Measurements from ENCODE around the gene ARHGAP4.

Gene ARHGAP4

DNA sequence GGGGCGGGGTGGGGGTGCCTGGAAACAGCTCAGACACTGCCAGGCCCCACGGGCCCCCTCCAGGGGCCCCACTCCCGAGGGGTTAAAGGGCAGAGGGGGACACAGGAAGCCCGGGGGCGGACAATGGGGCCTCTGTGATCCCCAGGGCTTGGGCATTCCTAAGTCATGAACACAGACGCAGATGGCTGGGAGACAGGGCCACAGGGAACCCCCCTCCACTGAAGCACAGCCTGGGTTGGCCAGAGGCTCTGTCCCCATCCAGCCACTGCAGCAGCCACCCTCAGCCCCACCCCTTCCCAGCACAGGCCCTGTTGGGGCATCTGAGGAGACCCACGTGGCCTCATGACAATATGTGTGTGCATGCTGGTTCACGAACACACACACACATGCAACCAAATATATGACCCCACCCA lies 44.0 kb downstream of the ARHGAP4 start:
- DNase-seq (ENCODE audit: low read depth in 2 of 2), result no peak

DNA sequence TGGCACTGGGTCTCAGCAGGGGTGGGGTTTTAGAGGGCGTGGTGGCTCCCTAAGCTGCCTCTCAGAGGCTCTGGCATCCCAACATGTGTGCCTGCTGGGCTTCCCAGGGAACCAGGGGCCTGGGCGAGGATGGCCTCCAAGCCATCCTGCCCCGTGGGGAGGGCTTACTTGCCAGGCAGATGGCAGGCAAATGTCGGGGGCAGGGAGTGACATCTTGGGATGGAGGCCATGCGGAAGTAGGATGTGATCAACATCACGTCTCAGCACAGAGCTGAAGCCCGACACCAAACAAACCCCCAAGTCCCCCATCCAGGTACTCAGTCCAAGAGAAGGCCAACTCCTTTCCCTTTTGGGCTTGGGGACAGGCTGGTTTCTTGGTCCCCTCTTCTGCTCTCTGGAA lies 44.8 kb downstream of the ARHGAP4 start:
- DNase-seq (ENCODE audit: low read depth in 2 of 2), result no peak

DNA sequence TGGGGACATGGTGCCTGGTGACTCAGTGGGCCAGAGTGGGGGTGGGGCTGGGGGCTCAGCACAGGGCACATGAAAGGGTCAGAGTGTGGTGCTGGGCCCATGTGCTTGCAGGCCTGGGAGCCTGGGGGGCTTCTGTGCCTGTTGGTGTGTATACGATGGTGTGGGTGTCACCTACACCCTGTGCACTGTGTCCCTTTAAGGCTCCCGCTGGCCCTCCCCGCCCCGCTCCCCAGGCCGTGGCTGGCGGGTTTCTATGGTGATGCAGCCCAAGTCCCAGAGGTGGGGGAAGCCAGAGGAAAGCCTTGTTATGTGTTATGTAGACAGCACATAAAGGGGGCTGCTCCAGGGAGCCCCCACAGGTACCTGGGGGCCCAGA lies 45.6 kb downstream of the ARHGAP4 start:
- no peak for DNase-seq (ENCODE audit: low read depth in 2 of 2)

DNA sequence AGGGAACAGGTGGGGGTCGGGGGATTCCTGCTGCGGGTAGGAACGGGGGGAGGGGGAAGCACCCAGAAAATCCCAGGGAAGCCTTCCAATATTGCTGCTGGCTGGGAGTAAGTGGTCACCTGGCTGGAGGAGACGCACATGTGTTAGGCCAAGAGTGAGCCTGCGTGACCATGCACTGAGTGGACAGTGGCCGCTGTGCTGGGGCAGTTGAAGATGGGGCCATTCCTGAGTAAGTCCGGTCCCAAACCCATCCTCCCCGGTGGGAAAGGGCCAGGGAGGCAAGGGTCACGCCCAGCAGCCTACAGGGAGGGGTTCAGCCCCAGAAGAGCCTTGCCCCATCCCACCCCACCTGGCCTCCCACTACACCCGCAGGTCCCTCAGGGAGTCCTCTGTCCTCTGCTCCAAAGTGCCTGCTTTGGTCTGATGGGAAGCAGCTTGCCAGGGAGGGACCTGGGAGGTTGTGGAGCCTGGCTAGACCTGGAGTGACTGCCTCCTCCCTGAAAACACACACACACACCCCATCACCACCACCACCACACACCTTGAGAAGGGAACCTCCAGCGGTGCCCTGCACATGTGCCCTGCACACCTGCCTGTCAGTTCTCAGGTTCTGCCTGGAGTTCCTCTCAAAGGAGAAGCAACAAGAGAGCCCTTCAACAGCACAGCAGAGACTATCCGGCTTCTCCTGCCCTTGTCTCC lies 46.2 kb downstream of the ARHGAP4 start:
- no peak for DNase-seq (ENCODE audit: low read depth in 2 of 2)

DNA sequence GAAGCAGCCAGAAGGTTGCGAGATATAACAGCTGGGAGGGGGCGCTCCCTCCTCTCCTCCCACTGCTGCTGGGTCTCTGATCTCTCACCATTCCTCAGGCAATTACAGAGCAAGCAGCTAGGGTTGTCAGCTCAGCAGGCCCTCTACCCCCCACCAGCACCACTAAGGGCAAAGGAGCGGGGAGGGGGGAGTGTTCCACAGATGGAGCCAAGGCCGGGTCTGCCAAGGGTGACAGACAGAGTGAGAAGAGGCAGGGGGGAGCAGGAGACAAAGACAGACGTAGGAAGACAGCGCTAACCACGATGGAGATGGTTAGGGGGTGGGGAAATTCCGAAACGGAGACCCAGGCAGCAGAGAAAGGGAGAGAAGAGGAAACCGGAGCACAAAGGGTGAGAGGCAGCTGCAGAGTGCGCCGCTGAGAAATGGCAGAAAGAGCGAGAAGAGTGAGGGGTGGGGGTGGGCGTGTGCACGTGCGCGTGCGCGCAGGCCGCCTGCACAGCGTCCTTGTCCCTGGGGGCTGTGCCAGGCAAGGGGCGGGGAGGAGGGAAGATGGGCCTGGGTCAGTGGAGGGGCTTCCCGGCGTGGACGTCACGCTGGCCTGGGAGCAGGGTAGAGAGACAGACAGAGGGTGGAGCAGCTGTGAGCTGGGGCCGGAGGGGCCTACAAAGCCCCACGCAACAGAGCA lies 47.0 kb downstream of the ARHGAP4 start:
- DNase-seq (ENCODE audit: low read depth in 2 of 2), result no peak

DNA sequence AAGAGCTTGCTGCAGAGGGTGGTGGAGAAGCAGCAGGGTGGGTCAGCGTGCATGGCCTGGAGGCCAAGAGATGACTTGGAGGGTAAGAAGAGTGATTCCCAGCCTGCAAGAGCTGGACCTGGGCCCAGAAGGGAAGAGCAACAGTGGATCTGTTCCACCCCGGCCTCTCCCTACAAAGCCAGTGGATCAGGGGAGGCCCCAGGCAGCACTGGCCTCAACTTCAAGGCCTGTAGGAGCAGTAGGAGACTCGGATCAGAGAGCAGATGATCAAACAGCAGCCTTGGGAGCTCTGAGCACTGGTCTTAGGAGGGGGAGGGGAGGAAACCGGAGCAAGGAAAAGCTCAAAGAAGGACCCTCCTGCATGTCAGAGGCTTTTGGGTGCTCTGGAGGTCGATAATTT lies 47.7 kb downstream of the ARHGAP4 start:
- DNase-seq (ENCODE audit: low read depth in 2 of 2), result no peak

DNA sequence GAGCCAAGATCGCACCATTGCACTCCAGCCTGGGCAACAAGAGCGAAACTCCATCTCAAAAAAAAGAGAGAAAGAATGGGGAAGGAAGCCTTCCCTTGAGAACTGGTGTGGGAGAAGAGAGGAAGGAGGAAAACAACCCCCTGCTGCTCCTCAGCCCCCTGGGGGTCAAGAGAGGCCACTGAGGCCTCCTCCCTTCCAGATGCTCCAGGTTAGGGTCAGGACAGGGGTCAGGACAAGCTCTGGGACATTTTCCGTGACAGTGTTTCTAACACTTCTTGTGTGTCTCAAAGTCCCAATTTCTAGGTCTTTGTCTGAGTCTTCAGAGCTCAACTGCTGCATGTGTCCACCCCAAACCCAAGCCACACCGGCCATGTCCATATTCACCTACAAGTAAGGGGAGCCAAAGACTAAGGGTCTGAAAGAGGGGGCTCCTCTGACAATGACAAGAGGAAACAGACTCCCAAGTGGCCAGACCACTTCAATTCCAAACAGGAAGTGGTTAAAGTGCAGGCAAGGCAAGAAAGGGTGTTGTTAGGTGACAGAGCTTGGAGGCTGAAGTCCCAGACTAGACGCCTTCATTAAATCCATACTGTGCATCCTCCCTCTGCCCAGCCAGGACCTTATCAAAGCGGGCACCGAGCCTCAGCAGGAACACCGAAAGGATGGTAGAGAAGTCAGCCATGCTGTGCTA lies 48.3 kb downstream of the ARHGAP4 start:
- no peak for DNase-seq (ENCODE audit: low read depth in 2 of 2)

DNA sequence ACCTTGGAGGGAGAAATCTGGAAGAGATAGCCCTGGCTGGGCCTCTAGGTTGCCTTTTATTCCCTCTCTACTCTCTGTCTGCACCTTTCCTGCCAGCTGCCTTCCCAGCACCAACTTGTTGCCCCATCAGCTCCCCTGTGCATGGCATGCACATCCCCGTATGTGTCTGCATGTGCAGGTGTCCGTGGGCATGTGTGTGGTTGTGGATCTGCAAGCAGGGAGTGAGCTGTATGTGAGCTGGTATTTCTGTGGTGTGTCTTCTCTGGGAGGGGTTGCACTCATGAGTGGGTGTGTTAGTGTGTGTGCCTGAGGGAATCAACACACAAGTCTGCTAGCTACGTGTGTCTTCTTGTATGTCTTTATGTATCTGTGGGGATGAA lies 50.0 kb downstream of the ARHGAP4 start:
- no peak for DNase-seq (ENCODE audit: low read depth in 2 of 2)

DNA sequence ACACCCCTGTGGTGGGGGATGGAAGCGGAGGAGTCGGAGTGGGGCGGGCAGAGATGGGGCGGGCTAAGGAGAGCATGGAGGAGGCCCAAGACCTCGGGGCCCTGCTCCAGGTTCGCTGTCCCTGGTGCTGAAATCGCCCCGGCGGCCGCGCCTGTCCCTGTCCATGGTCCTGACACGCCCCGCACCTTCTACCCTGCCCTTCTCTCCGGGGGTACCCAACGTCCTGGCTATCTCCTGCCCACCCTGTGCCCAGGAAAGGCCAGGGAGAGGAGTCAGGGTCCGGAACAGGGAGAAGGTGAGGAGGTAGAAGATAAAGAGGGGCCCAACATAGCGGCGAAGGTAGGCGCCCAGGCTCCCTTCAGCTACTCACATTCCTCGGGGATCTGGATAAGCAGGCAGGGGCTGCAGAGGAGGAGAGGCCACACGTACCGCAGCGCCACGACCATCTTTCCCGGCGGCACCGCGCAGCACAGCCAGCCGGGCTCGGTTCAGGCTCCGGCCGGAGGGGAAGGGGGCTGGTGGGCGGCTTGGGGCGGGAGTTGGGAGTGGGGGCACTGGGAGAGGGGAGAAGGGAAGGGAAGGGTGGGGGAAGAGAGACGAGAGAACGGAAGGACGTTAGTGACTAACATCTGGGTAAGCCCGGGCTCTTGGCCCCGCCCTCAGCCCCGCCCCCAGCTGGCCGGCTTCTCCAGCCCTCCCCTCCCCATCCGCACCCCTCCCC lies 50.5 kb downstream of the ARHGAP4 start:
- DNase-seq (ENCODE audit: low read depth in 2 of 2), result peak; percentile 8 to 39

DNA sequence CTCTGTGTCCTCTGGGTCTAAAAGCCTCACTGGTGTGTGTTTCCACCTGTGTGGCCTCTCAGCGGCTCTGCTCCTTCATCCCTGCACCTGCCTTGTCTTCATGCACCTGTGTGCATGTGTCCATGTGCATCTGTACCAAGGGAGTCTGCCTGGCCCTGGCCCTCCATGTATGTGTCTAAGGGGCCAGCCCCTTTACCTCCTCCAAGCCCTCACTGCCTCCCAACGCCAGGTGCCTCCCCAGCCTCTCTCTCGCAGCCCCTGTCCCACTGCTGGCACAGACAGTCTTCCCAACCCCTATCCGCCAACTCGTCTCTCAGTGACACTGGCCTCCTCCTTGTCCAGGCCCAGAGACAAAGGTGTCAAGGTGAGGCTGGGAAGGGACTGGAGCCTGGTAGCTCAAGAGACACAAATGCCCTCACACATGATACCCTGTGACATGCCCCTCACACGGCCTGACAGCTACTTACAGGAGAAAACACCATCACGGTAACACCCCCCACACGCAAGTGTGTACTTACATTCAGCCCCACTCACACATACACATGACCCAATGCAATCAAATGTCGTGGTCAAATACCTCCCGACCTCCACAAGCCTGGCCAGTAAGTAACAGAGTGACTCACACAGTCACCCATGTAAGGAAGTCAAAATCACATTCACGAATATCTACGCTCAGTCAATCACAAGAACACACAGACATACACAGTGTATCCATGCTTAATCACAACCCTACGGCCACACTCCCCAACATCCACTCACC lies 51.5 kb downstream of the ARHGAP4 start:
- DNase-seq (ENCODE audit: low read depth in 2 of 2), result no peak

DNA sequence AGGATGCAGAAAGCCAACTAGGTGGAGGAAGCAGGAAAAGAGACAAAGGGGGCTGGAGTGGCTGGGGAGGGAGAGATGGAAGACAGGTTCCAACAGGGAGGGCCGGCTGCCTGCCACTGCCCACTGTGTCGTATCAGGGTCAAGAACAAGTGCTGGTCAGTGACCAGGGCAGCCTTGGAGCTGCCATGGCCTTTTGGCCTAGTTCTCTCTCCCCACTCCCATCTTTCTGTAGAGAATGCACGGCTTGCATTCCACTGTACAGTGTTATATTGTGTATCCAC lies 52.0 kb downstream of the ARHGAP4 start:
- no peak for DNase-seq (ENCODE audit: low read depth in 2 of 2)

DNA sequence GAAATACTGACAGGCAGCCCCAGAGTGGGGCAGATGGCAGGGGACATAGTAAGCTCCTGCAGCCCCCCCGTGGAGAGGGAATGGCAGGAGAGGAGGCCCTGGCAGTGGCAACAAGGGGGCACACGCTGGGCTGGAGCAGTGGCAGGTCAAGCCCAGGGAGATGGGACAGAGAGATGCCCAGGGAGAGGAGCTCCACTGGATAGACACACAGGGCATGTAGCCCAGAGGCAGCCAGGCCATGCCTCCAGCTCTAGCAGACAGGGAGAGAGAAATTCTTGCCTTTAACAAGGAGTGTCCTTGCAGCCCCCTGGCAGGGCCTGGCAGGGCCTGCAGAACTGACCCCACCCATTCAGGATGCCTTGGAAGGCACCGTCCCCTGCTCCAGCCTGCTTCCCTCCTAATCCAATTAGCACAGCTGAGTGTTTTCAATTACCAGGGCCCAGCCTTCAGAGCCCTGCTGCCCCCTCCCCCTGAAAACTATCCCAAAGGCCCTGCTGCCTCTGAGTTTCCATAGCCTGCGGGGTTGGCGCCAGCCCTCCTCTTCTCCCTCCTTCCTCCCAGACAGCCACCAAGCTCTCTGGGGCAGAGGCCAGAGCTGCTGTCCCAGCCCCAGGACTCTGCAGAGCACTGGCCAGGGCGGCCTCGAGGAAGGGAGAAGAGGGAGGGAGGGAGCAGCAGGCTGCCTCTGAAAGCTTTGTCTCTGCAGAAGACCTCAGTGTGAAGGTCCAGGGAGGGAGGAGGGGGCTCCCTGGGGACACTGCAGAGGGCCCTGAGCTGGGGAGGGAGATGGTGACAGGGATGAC lies 52.6 kb downstream of the ARHGAP4 start:
- no peak for DNase-seq (ENCODE audit: low read depth in 2 of 2)

DNA sequence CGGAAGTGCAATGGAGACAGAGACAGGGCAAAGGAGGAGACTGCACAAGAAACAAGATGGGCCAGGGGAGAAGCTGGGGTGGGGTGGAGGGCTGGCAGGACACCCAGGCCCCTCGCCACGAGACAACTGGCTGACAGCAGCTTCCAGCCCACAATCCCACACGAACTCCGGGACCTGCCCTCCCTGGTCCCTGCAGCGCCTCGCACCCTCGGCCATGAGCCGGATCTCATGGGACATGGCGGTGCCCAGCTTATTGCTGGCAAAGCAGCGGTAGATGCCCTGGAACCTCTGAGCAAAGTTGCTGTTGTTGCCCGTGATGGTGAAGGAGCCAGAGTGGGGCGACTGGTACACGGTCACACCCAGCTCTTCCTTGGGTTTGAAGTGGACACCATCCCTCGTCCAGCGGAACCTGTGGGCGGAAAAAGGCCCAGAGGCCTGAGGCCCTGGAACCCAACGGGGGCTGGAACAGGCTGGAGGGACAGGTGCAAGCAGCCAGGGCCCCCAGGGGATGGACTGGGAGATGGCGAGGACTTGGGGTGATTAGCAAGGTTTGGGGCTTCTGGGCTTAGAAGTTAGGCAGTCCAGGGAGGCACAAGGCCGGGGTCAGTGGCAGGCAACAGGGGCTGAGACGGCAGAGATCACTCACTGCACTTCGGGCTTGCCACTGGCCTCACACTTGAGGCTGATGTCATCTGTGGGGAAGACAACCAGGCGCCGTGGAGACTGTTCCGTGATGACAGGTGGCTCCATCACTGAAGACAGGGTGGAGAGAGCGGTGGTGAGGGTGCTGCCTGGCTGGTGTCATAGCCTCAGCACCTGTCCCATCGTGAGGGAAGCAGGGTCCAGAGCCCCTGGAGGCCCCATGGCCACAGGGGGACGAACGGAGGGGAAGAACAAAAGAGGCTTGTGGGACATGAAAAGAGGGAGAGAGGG lies 53.9 kb downstream of the ARHGAP4 start:
- DNase-seq (ENCODE audit: low read depth in 2 of 2), result no peak

DNA sequence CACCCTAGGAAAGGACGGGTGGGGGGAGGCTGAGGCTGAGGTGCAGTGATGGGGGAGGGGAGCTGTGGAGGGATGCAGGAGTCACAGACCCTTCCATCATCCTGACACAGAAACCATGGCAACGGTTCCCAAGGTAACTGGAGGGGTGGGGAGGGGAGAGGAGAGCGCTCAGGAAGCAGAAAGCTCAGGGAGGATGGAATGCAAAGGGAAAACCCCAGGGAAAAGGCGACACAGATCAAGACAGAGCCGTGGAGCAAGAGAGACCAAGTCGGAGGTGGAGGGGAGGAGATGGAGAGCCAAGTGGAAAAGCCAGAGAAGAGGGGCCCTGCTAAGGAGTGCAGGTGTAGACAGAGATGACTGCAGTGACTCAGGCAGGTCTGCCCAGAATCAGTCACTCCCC lies 54.6 kb downstream of the ARHGAP4 start:
- DNase-seq (ENCODE audit: low read depth in 2 of 2), result no peak

DNA sequence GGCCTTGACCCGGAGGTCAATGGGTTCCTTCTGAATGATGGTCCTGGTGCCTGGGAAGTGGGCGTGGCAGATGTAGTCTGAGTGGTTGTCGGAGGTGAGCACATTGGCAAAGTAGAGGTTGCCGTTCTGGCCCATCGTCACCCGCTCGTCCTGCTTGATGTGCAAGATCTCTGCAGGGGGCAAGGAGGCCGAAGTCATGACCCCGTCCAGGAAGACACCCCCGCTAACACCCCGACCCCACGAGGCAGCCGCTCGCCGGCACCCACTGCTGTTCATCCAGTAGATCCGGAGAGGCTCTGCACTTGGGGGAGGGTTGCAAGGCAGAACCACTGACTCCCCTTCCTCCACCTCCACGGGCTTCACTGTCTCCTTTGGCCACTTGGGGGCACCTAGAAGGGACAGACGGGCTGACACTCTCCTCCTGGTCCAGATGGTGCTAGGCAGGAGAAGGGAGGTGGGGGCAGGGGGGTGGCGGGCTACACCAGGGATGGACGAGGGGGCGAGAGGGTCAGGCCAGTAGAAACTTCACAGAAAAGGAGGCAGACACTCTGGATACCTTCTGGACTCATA lies 55.2 kb downstream of the ARHGAP4 start:
- DNase-seq (ENCODE audit: low read depth in 2 of 2), result no peak

DNA sequence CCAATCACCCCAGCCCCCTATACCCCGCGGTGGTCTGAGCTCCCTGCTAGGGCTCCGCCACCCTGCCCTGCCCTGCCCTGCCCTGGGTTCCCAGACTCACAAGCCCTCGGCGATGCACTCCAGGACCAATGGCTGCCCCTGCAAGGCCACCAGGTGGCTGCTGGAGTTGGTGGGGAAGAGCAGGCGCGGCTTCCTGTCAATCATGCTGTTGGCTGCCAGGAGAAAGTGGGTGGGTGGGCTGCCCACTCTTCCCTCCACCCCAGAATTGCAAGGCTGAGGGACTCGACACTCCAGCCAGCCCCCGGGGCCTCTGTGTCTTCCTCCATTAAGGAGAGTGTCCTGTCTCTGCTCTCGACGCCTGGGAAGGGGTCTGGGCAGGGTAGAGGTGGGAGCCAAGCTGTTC lies 55.8 kb downstream of the ARHGAP4 start:
- DNase-seq (ENCODE audit: low read depth in 2 of 2), result no peak

DNA sequence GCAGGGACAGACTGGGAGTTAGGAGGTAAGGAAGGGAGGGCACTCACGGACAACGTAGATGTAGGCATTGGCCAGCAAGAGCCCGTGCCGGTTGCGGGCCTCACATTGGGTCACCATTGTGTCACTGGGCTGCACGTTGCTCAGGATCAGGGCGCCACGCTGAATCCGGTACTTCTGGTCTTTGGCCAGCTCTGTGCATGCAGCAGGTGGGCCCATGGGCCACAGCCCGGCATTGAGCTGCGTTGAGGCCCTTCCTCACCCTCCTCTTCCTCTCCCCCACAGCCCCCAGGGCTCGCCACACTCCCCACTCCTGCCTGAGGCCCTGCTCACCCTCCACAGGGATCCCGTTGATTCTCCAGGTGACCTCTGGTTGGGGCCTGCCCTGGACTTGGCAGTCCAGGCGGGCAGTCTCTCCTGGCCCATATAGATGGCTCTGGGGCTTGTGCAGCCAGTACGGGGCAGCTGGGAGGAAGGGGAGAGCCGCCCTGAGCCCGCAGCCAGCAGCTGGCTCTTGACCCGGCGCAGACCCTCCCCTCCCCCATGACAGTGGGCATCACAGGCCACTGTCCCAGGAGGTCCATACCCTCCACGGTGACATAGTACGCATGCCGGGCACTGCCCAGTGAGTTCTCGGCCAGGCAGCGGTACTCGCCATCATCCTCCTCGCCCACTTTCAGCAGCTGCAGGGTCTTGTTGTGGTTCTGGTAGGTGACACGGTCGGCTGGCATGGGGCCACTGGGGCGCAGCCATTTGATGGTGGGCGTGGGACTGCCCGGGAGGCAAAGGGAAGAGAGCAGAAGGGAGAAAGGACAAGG lies 56.4 kb downstream of the ARHGAP4 start:
- DNase-seq (ENCODE audit: low read depth in 2 of 2), result no peak

DNA sequence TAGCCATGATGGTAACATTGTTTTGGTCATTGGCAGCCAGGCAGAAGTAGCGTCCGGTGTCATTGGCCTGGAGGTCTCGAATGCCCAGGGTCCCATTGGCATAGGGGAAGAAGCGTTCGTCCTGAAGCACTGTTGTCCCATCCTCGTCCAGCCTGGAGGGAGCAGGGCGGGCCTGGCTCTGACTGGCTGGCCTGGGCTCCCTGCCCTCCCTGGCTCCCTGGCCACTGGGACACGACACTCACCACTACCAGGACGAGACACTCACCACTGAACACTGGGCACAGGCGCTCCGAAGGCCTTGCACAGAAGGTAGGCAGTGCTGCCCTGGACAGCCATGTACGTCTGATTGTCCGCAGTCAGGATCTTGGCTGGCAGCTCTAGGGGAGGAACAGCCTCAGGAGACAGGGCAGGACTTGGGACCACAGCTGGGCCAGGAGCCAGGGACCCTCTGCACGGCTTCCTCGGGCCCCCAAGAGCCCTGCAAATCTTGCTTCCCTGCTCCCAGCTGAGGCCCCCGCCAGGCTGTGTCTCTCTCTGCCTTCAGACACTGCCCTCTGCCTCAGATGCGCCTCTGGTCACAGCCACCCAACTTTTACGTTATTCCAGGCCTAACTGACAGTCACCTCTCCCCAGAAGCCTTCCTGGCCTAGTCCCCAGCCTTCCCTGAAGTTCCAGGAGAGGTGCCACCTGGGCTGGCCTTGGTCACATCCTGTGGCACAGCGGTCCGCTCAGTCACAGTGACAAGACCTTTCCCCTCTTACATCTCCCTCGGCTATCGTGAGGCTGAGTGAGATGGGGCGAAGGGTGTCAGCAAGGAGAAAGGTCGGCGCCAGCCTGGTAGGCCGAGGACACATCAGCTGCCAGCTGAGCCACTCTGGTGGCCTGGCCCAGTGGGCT lies 57.2 kb downstream of the ARHGAP4 start:
- no peak for DNase-seq (ENCODE audit: low read depth in 2 of 2)
